ENCODE data around the gene FKRP.
A peak's percentile ranks its signal among the peaks of the same experiment; 100 is the strongest.

Gene FKRP

DNA sequence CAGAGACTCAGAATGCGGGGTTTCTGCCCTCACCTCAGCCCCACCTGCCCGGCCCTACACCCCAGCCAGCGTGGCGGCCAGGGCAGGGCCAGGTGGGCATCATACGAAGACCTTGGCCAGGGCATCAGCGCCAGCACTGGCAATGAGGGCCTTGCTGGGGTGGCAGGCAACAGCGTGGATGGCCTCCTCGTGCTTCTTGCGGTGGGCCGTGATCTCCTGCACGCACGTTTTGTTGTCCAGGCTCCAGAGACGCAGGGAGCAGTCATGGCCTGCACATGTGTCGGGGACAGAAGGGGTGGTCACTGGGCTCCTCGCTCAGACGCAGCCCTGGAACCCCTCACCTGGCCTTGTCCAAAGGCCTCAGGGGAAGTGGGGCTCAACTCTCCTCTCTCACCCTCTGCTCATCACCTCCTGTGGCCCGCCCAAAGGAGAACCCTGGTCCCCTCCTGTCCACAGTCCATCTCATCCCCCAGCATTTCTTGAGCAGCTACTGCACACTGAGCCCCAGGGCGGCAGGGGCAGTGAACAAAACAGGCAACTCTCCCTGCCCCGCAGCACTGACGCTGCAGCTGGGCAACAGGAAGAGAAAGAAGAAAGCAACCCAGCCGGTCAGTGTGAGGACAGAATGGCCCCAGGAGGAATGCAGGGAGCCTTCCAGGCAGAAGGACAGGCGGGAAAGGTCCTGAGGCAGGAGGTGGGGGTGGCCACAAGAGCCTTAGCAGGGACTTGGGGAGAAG is 25.2 kb upstream of the FKRP start:
- Histone ChIP-seq H3K27ac (no peak overlapping the region), H3K4me3 (no peak overlapping the region)
- DNase-seq (ENCODE audit: low spot score): no peak
- TF ChIP-seq, protein P1, sequence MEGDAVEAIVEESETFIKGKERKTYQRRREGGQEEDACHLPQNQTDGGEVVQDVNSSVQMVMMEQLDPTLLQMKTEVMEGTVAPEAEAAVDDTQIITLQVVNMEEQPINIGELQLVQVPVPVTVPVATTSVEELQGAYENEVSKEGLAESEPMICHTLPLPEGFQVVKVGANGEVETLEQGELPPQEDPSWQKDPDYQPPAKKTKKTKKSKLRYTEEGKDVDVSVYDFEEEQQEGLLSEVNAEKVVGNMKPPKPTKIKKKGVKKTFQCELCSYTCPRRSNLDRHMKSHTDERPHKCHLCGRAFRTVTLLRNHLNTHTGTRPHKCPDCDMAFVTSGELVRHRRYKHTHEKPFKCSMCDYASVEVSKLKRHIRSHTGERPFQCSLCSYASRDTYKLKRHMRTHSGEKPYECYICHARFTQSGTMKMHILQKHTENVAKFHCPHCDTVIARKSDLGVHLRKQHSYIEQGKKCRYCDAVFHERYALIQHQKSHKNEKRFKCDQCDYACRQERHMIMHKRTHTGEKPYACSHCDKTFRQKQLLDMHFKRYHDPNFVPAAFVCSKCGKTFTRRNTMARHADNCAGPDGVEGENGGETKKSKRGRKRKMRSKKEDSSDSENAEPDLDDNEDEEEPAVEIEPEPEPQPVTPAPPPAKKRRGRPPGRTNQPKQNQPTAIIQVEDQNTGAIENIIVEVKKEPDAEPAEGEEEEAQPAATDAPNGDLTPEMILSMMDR (IDR thresholded peaks at IDR 0.05): no peak

DNA sequence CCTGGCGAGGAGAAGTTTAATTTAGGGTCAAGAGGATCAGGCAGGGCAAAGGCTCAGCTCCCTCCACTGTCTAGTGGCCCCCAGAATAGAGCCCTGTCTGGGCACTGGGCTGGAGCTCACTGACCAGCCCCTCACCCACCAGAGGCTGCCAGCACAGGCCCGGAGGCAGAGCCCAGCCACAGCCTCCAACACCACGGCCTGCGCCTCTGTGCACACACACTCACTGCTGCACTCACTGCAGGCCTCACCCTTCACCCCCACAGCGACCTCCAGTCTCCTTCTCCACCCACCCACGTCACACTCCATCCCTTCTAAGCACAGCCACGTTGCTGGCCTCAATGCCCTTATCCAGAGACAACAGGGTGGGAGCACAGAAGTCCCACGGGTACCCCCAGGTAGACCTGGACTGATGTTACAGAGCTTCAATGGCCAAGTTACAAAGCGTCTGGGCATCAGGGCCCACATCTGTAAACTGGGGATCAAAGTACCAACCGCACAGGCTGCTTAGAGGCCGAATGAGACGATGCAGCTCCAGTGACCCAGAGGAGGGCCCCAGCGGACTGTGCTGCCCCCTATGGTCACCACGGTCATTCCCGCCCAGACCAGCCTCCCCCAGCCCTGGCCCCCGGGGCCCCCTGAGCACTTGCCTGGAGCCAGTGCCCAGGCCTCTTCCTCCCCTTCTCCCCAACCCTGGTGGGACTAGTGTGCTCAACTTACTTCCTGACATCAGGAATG is 24.4 kb upstream of the FKRP start:
- no peak for DNase-seq (ENCODE audit: low spot score)
- TF ChIP-seq, protein P1 (IDR thresholded peaks at IDR 0.05): no peak
- peak overlapping the region in 1 of 2 donors; percentile 0 for H3K27ac ChIP-seq
- no peak overlapping the region for H3K4me3 ChIP-seq

DNA sequence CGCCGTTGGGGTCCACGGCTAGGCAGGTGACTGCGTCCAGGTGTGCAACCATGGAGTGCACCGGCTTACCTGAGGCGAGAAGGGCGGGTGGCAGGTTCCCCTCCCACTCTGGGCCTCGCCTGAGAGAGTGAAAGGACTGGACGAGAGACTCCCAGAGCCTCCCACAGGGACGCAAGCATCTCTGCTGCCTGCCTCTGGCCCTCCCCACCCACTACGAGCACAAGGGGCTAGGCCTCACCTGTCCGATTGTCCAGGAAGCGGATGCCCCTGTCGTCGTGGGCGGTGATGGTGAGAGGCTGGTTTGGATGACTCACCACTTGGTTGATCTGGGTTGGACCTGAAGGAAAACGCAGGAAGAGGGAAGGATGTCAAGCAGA is 23.9 kb upstream of the FKRP start:
- Histone ChIP-seq H3K4me3 (no peak overlapping the region), H3K27ac (peak overlapping the region in 1 of 2 donors; percentile 0)
- TF ChIP-seq, protein P1 (IDR thresholded peaks at IDR 0.05): no peak
- no peak for DNase-seq (ENCODE audit: low spot score)

DNA sequence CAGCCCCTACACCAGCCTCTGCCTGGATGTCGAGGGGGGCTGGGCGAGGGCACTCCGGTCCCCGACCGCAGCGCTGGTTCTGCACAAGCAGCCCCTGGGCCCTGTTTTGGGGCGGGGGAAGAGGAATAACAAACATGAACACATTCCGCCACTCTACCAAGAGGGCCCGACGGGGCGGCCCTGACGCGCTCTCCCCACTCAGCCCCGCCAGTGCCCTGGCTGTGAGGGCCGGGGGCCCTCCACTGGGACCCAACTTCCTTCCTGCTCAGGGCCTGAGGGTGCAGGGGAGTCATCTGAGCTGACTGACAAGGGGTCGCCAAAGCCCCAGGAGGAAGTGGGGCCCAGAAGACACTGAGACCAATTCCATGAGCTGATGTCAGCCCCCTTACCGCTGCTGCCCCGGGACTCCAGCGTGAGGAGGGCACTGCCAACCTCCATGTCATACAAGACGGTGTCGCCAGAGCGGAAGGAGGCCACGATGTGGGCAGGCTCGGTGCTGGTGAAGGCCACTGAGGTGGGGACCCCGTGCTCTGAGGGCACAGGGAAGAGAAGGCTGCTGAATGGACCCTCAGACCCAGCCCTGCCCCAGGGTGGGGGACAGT is 23.3 kb upstream of the FKRP start:
- TF ChIP-seq, protein P1 (IDR thresholded peaks at IDR 0.05): no peak
- Histone ChIP-seq H3K27ac (no peak overlapping the region), H3K4me3 (no peak overlapping the region)
- no peak for DNase-seq (ENCODE audit: low spot score)

DNA sequence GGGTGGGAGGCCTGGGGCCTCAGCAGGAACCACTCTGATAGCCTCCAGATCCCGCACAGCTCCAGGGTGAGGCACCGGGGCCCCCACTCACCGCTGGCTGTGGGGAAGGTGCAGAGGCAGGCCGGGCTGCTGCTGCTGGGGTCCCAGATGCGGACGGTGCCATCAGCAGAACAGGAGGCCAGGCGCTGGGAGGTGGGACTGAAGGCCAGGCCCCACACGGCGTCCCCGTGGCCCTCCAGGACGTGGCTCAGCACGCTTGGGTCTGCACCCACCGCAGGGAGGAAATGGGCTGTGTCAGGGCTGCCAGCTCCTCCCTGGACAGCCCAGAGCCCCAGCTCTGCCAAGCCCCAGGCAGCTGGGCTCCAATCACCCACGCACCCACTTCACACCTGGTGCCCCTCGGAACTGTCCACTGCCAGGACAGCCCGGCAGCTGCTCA is 22.8 kb upstream of the FKRP start:
- Histone ChIP-seq H3K4me3 (no peak overlapping the region), H3K27ac (no peak overlapping the region)
- DNase-seq (ENCODE audit: low spot score): no peak
- TF ChIP-seq, protein P1 (IDR thresholded peaks at IDR 0.05): no peak

DNA sequence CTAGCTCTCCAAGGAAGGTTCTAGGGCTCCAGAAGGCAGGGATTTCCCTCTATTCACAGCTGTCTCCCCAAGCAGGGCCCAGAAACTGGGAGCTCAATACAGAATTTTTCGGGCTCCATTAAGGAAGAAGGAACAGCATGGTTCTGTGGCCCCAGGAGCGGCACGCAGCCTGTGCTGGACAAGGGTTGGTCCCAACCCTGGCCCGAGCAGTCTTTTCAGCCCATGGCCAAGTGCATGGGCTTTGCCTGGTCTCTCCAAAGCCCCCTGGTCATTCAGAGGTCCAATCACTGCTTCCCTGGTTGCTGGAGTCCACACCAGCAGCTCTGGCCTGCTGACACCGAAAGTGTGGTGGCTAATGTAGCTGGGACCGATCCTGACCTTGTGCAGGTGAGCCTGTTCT is 22.4 kb upstream of the FKRP start:
- DNase-seq (ENCODE audit: low spot score): no peak
- TF ChIP-seq, protein P1 (IDR thresholded peaks at IDR 0.05): no peak
- Histone ChIP-seq H3K27ac (no peak overlapping the region), H3K4me3 (no peak overlapping the region)

All from coronary artery (tissue), 2 donors.